Left lung (tissue), 10 donors: ENCODE results near the gene ELAPOR1. TPM values are rescaled to one million over a fixed set of nuclear protein-coding genes. Genes with fewer than 3 reads are reported as not detected.

Experiments
- ATAC-seq: fragments of 200-7000 bp; cut with Tn5 transposase; one replicate; pipeline ENCODE4 v1.9.1; 2020; ENCODE audit warnings: moderate library complexity
- DNase-seq, 4 donors: peaks; one replicate each; pipeline ENCODE4 v3.0.0-alpha.2; 2013 to 2020
- H3K27ac ChIP-seq, 2 donors: fragments of 200-600 bp; sonication (generic) in 1 of 2; one replicate each; pipeline versions ENCODE4 v1.5.0 to v1.8.0; 2020 to 2021
- H3K27me3 ChIP-seq, 2 donors: fragments of 200-600 bp; sonication (generic) in 1 of 2; one replicate each; pipeline versions ENCODE4 v1.5.0 to v1.8.0; 2020 to 2021
- H3K36me3 ChIP-seq, 2 donors: fragments of 200-600 bp; sonication (generic) in 1 of 2; one replicate each; pipeline versions ENCODE4 v1.5.0 to v1.8.0; 2020 to 2021
- H3K4me1 ChIP-seq, 2 donors: fragments of 200-600 bp; one replicate each; pipeline ENCODE4 v1.8.0; 2021
- H3K4me3 ChIP-seq, 2 donors: fragments of 200-600 bp; sonication (generic) in 1 of 2; one replicate each; pipeline versions ENCODE4 v1.5.0 to v1.8.0; 2020 to 2021; ENCODE audit warnings: mild to moderate bottlenecking in 1 of 2
- H3K9me3 ChIP-seq, 2 donors: fragments of 200-600 bp; sonication (generic) in 1 of 2; one replicate each; pipeline versions ENCODE4 v1.5.0 to v1.8.0; 2020 to 2021
- CTCF ChIP-seq, 2 donors: fragments of 200-600 bp; sonication (generic) in 1 of 2; IDR thresholded peaks; one replicate each; pipeline versions ENCODE4 v1.5.0 to v1.8.0; 2021; ENCODE audit warnings: antibody characterized with exemption in 2 of 2
- intact Hi-C, 2 donors: fragments of 100-400 bp; cut with DNase I; formaldehyde crosslinking; loops; one replicate each; pipeline versions ENCODE4 v1.11.2 to v1.14.2; 2022
- polyA plus RNA-seq, 6 donors: library from polyadenylated mRNA; unstranded; fragments of 120-200 nt; gene quantifications; one replicate each; pipeline ENCODE4 v1.2.1, GENCODE V29; 2013; ENCODE audit not compliant: insufficient read length in 6 of 6
- total RNA-seq, 2 donors: library from RNA; stranded (reverse); fragmentation: NEBNext Ultra II Directional; extraction: Animal tissue kit (Norgen Biotek cat#: 25700); gene quantifications; one replicate each; pipeline ENCODE4 v1.2.1, GENCODE V29; 2021
- donor health status: DM: no; HTN: yes; CAD: no.
- donor health status: DM: no; HTN: no; CAD: no.

ELAPOR1 gene
- total and polyA plus RNA-seq, 8 donors: 2.4 to 14.2 (median 9.9) TPM

- H3K27me3 ChIP-seq: no peaks in the 10 kb centered on the region
- no peak for TF ChIP-seq CTCF (IDR thresholded peaks at IDR 0.05)
- no peak overlapping the region for H3K27ac ChIP-seq
- DNase-seq (no peak), ATAC-seq (no peak)
- H3K9me3 ChIP-seq: no peaks in the 10 kb centered on the region
- H3K4me1 ChIP-seq: peaks cover 0 to 19% of the 10 kb centered on the region in 2 donors
- intact Hi-C loops: no loop called here
- H3K36me3 ChIP-seq: no peaks in the 10 kb centered on the region
- no peak overlapping the region for H3K4me3 ChIP-seq
These were observed 17.9 kb downstream of the ELAPOR1 start for GRCh38 chr1:109131800-109132199.

GRCh38 chr1:109133002-109133706 is 19.2 kb downstream of the ELAPOR1 start:
- DNase-seq: no peak
- H3K36me3 ChIP-seq: no peaks in the 10 kb centered on the region
- TF ChIP-seq CTCF (IDR thresholded peaks at IDR 0.05): no peak
- no peaks in the 10 kb centered on the region for H3K9me3 ChIP-seq
- ATAC-seq: no peak
- peaks cover 0 to 19% of the 10 kb centered on the region in 2 donors for H3K4me1 ChIP-seq
- no peak overlapping the region for H3K4me3 ChIP-seq
- no peaks in the 10 kb centered on the region for H3K27me3 ChIP-seq
- intact Hi-C loops: no loop called here
- H3K27ac ChIP-seq: peak overlapping the region in 1 of 2 donors; percentile 34

GRCh38 chr1:109133815-109134214 is 19.9 kb downstream of the ELAPOR1 start:
- Histone ChIP-seq H3K4me3 (no peak overlapping the region), H3K36me3 (no peaks in the 10 kb centered on the region), H3K4me1 (peaks cover 0 to 19% of the 10 kb centered on the region in 2 donors), H3K27me3 (no peaks in the 10 kb centered on the region), H3K27ac (peak overlapping the region in 1 of 2 donors; percentile 34), H3K9me3 (no peaks in the 10 kb centered on the region)
- ATAC-seq (peak; percentile 37), DNase-seq (peak in 2 of 4 donors; percentile 60 to 91)
- TF ChIP-seq CTCF (IDR thresholded peaks at IDR 0.05): no peak
- intact Hi-C loops: no loop called here

GRCh38 chr1:109134423-109134822 is 20.5 kb downstream of the ELAPOR1 start:
- peak overlapping the region in 1 of 2 donors; percentile 34 for H3K27ac ChIP-seq
- no peaks in the 10 kb centered on the region for H3K9me3 ChIP-seq
- ATAC-seq: no peak
- TF ChIP-seq CTCF (IDR thresholded peaks at IDR 0.05): no peak
- no peak overlapping the region for H3K4me3 ChIP-seq
- no peaks in the 10 kb centered on the region for H3K27me3 ChIP-seq
- intact Hi-C loops: no loop called here
- peak in 1 of 4 donors; percentile 11 for DNase-seq
- H3K36me3 ChIP-seq: no peaks in the 10 kb centered on the region
- H3K4me1 ChIP-seq: peaks cover 0 to 19% of the 10 kb centered on the region in 2 donors

GRCh38 chr1:109135940-109136339 is 22.0 kb downstream of the ELAPOR1 start:
- DNase-seq (no peak), ATAC-seq (no peak)
- intact Hi-C loops: no loop called here
- Histone ChIP-seq H3K9me3 (no peaks in the 10 kb centered on the region), H3K36me3 (no peaks in the 10 kb centered on the region), H3K4me3 (no peak overlapping the region), H3K27me3 (no peaks in the 10 kb centered on the region), H3K27ac (no peak overlapping the region), H3K4me1 (peaks cover 0 to 19% of the 10 kb centered on the region in 2 donors)
- TF ChIP-seq CTCF (IDR thresholded peaks at IDR 0.05): no peak
